D721Med (cell line): Measurements from ENCODE around the gene SORCS2.

Source experiments
- DNase-seq: peaks from one replicate; pipeline ENCODE4 v3.0.0; 2011; ENCODE audit warnings: low spot score; ENCODE audit not compliant: insufficient read length
- FAIRE-seq: peaks from 2 replicates; lab custom pipeline; 2011; peaks lifted over from hg19 to GRCh38; lab: Jason Lieb, UNC
- TF ChIP-seq, protein P1 (sequence below): IDR thresholded peaks from 2 replicates; pipeline ENCODE4 v1.5.1; 2012; ENCODE audit warnings: mild to moderate bottlenecking, control low read depth; ENCODE audit not compliant: insufficient read depth; ENCODE audit errors: missing control alignments

Gene SORCS2

GRCh38 chr4:7723625-7724024 lies 531.3 kb downstream of the SORCS2 start:
- TF ChIP-seq, protein P1, sequence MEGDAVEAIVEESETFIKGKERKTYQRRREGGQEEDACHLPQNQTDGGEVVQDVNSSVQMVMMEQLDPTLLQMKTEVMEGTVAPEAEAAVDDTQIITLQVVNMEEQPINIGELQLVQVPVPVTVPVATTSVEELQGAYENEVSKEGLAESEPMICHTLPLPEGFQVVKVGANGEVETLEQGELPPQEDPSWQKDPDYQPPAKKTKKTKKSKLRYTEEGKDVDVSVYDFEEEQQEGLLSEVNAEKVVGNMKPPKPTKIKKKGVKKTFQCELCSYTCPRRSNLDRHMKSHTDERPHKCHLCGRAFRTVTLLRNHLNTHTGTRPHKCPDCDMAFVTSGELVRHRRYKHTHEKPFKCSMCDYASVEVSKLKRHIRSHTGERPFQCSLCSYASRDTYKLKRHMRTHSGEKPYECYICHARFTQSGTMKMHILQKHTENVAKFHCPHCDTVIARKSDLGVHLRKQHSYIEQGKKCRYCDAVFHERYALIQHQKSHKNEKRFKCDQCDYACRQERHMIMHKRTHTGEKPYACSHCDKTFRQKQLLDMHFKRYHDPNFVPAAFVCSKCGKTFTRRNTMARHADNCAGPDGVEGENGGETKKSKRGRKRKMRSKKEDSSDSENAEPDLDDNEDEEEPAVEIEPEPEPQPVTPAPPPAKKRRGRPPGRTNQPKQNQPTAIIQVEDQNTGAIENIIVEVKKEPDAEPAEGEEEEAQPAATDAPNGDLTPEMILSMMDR = no peak
- no peak for DNase-seq
- FAIRE-seq = no peak

- FAIRE-seq = no peak
- DNase-seq = no peak
- TF ChIP-seq, protein P1 = no peak
Measured at GRCh38 chr4:7725951-7726350, 533.6 kb downstream of the SORCS2 start.

GRCh38 chr4:7726665-7727413 lies 534.5 kb downstream of the SORCS2 start:
- FAIRE-seq = no peak
- TF ChIP-seq, protein P1 = no peak
- DNase-seq = no peak

DNA sequence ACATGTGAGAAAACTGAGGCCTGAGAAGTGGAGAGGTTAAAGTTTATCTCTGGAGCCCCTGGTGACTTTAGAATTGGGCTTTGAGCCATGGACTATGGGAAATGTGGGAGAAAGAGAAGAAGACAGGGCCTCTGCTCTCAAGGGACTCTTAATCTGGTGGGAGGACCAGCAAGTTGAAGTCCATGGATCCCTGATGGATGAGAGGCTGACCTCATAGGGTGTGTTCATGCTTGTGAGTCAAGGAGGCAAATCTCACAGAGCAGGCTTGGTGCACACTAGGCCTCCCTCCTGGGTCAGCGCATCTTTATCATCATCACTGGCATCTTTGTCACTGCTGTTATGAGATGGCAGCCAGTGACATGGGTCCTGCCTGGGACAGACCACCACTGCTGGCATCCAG lies 535.4 kb downstream of the SORCS2 start:
- no peak for FAIRE-seq

GRCh38 chr4:7731437-7731836 lies 539.1 kb downstream of the SORCS2 start:
- TF ChIP-seq, protein P1 = no peak
- DNase-seq (no peak), FAIRE-seq (no peak)

More for the DNA sequence above, 535.4 kb downstream of the SORCS2 start:
- TF ChIP-seq, protein P1 = no peak
- DNase-seq = no peak

DNA sequence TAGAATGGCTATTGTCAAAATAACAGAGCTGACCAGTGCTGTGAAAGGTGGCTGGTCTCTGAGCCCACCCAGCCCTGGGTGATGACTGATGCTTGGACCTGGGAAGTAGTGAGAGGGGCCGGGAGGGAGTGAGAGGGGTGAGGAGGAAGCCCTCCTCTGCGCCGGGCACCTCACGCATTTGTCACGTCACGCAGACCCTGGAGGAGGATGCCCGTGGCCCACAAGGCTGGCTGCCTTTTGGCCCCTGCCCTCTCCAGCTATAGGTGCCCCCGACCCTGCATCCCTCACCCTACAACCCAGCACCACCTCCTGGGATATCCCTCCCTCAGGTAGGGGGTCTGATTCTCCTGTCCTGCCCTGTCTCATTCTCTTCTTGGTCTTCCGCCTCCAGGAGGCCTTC lies 539.9 kb downstream of the SORCS2 start:
- TF ChIP-seq, protein P1 = no peak
- FAIRE-seq = no peak
- DNase-seq = no peak

DNA sequence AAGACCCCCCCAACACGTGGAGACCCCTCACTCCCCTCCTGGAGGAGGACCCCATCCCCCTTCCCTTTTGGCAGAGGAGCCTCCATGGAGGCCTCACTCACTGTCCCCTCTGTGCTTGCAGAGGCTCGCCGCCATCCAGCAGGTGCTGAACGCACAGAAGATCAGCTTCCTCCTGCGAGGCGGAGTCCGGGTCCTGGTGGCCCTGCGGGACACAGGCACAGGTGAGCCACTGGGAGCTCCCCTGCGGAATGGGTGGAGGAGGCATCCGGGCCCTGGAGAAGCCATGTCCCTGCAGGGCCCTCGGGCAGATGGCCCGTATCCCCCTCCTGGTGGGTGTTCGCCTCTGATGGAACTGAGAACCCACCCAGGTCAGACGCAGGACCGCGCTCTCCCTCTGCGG lies 540.9 kb downstream of the SORCS2 start:
- DNase-seq (no peak), FAIRE-seq (no peak)
- TF ChIP-seq, protein P1 = no peak
